ENCODE results near the gene ZIC1. TPM values are rescaled to one million over a fixed set of nuclear protein-coding genes. Genes with fewer than 3 reads are reported as not detected.

ZIC1 gene
- total RNA-seq, result not detected

GRCh38 chr3:147409143-147410115 is at the start of gene ZIC1:
Gene ZIC1, plus strand, starts transcription at chr3:147409365. Its CDS starts 748 bp downstream, at chr3:147410113.
- DNase-seq, result no peak
- Histone ChIP-seq H3K27ac (no peak within 1 kb of the TSS), H3K36me3 (replicated peaks in 1 of 2; ENCODE audit: insufficient read depth in 1 of 2, low read depth in 2 of 2) (no peaks in the 10 kb centered on the region), H3K4me1 (peaks cover 31% of the 10 kb centered on the region), H3K4me3 (no peak within 1 kb of the TSS), H3K27me3 (peaks cover 0 to 81% of the 10 kb centered on the region in 2 donors), H3K9me3 (no peaks in the 10 kb centered on the region)
- intact Hi-C loops (cut with DNase I), result no loop called here
- no peak for TF ChIP-seq POLR2A (IDR thresholded peaks at IDR 0.05)
- TF ChIP-seq CTCF (IDR thresholded peaks at IDR 0.05), result no peak
- 9 to 15% methylated on average over 70 to 79 of the region's 80 CpGs for WGBS, 2 donors
- no peak for ATAC-seq

GRCh38 chr3:147360051-147360439 is 49.1 kb upstream of the ZIC1 start:
- intact Hi-C loops (cut with DNase I), result no loop called here
- Histone ChIP-seq H3K4me1 (peaks cover 5% of the 10 kb centered on the region), H3K9me3 (no peaks in the 10 kb centered on the region), H3K27me3 (peaks cover 0 to 40% of the 10 kb centered on the region in 2 donors), H3K36me3 (replicated peaks in 1 of 2; ENCODE audit: insufficient read depth in 1 of 2, low read depth in 2 of 2) (no peaks in the 10 kb centered on the region), H3K27ac (no peak overlapping the region), H3K4me3 (no peak overlapping the region)
- TF ChIP-seq POLR2A (IDR thresholded peaks at IDR 0.05), result no peak
- TF ChIP-seq CTCF (IDR thresholded peaks at IDR 0.05), result no peak
- 19% methylated on average over 5 of the region's 5 CpGs for WGBS, 2 donors
- no peak for ATAC-seq
- no peak for DNase-seq

GRCh38 chr3:147360646-147361453 is 48.3 kb upstream of the ZIC1 start:
- intact Hi-C loops (cut with DNase I), result no loop called here
- no peaks in the 10 kb centered on the region for H3K36me3 ChIP-seq (replicated peaks in 1 of 2; ENCODE audit: insufficient read depth in 1 of 2, low read depth in 2 of 2)
- WGBS, 2 donors, result 8 to 12% methylated on average over 21 of the region's 21 CpGs
- ATAC-seq, result no peak
- H3K4me3 ChIP-seq, result no peak overlapping the region
- no peak overlapping the region for H3K27ac ChIP-seq
- H3K27me3 ChIP-seq, result peaks cover 0 to 40% of the 10 kb centered on the region in 2 donors
- no peaks in the 10 kb centered on the region for H3K9me3 ChIP-seq
- H3K4me1 ChIP-seq, result peaks cover 5% of the 10 kb centered on the region
- peak in 1 of 4 donors; percentile 16 for DNase-seq
- TF ChIP-seq POLR2A (IDR thresholded peaks at IDR 0.05) (no peak), CTCF (IDR thresholded peaks at IDR 0.05) (no peak)

GRCh38 chr3:147361454-147362420 is 47.4 kb upstream of the ZIC1 start:
- H3K27me3 ChIP-seq, result peaks cover 0 to 31% of the 10 kb centered on the region in 2 donors
- H3K4me1 ChIP-seq, result peaks cover 5% of the 10 kb centered on the region
- WGBS, 2 donors, result 9 to 13% methylated on average over 11 to 12 of the region's 12 CpGs
- intact Hi-C loops (cut with DNase I), result no loop called here
- no peaks in the 10 kb centered on the region for H3K36me3 ChIP-seq (replicated peaks in 1 of 2; ENCODE audit: insufficient read depth in 1 of 2, low read depth in 2 of 2)
- DNase-seq, result peak in 3 of 4 donors; percentile 5 to 31 (median 20)
- no peaks in the 10 kb centered on the region for H3K9me3 ChIP-seq
- no peak overlapping the region for H3K4me3 ChIP-seq
- no peak overlapping the region for H3K27ac ChIP-seq
- no peak for ATAC-seq
- TF ChIP-seq CTCF (IDR thresholded peaks at IDR 0.05) (peak in 3 of 7 experiments; percentile 9 to 31 (median 22)), POLR2A (IDR thresholded peaks at IDR 0.05) (no peak)
